ENCODE measurements around the gene PUS10. TPM values are rescaled to one million over a fixed set of nuclear protein-coding genes. Genes with fewer than 3 reads are reported as not detected.

The PUS10 gene
- total and polyA plus RNA-seq, 2 of the 13 experiments (the other 11 are each of a cell fraction or from before 2014, with no cell fraction given) = 41.4 to 44.3 TPM

DNA sequence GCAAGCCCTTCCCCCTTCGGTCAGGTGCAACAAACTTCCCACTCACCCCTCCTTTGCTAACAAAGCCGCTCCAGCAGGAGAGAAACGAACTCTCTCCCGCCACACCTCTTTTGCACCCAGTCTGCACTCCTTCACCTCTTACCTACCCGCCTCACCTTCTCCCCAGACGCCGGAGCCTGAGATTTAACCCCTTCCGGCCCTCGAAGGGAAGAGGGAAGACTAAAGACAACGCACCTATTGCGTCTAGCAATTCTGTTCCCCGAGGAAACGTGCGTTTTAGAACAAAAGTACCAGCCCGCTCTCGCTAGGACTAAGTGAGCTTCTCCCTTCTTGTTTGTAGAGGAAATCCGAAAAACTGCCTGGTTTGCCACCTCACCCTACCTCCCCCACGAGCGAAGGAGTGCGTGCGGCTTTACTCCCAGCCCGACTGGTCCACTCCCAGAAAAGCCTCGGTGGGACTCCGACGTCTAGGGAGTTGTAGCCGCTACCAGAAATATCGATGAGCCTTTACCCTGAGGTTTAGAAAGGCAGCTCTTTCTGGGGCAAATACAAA is 976 bp downstream of the PUS10 start (continued):
- peak; percentile 95 for TF ChIP-seq ZNF556 (CRISPR knock-in tag; IDR thresholded peaks at IDR 0.05; ENCODE audit: borderline replicate concordance)
- no peak for TF ChIP-seq ZNF569 (CRISPR knock-in tag; IDR thresholded peaks at IDR 0.05; ENCODE audit: borderline replicate concordance)
- peak; percentile 41 for TF ChIP-seq ZNF777 (CRISPR knock-in tag; IDR thresholded peaks at IDR 0.05)
- TF ChIP-seq, protein P1, sequence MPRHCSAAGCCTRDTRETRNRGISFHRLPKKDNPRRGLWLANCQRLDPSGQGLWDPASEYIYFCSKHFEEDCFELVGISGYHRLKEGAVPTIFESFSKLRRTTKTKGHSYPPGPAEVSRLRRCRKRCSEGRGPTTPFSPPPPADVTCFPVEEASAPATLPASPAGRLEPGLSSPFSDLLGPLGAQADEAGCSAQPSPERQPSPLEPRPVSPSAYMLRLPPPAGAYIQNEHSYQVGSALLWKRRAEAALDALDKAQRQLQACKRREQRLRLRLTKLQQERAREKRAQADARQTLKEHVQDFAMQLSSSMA (CRISPR knock-in tag; IDR thresholded peaks at IDR 0.05) = no peak
- no peak for TF ChIP-seq SETDB1 (CRISPR knock-in tag; IDR thresholded peaks at IDR 0.05; ENCODE audit: borderline replicate concordance)
- TF ChIP-seq, protein P2, sequence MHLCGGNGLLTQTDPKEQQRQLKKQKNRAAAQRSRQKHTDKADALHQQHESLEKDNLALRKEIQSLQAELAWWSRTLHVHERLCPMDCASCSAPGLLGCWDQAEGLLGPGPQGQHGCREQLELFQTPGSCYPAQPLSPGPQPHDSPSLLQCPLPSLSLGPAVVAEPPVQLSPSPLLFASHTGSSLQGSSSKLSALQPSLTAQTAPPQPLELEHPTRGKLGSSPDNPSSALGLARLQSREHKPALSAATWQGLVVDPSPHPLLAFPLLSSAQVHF (CRISPR knock-in tag; IDR thresholded peaks at IDR 0.05) = no peak; the same call in 1 of the 2 replicates
- TF ChIP-seq, protein P3, sequence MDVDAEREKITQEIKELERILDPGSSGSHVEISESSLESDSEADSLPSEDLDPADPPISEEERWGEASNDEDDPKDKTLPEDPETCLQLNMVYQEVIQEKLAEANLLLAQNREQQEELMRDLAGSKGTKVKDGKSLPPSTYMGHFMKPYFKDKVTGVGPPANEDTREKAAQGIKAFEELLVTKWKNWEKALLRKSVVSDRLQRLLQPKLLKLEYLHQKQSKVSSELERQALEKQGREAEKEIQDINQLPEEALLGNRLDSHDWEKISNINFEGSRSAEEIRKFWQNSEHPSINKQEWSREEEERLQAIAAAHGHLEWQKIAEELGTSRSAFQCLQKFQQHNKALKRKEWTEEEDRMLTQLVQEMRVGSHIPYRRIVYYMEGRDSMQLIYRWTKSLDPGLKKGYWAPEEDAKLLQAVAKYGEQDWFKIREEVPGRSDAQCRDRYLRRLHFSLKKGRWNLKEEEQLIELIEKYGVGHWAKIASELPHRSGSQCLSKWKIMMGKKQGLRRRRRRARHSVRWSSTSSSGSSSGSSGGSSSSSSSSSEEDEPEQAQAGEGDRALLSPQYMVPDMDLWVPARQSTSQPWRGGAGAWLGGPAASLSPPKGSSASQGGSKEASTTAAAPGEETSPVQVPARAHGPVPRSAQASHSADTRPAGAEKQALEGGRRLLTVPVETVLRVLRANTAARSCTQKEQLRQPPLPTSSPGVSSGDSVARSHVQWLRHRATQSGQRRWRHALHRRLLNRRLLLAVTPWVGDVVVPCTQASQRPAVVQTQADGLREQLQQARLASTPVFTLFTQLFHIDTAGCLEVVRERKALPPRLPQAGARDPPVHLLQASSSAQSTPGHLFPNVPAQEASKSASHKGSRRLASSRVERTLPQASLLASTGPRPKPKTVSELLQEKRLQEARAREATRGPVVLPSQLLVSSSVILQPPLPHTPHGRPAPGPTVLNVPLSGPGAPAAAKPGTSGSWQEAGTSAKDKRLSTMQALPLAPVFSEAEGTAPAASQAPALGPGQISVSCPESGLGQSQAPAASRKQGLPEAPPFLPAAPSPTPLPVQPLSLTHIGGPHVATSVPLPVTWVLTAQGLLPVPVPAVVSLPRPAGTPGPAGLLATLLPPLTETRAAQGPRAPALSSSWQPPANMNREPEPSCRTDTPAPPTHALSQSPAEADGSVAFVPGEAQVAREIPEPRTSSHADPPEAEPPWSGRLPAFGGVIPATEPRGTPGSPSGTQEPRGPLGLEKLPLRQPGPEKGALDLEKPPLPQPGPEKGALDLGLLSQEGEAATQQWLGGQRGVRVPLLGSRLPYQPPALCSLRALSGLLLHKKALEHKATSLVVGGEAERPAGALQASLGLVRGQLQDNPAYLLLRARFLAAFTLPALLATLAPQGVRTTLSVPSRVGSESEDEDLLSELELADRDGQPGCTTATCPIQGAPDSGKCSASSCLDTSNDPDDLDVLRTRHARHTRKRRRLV (CRISPR knock-in tag; IDR thresholded peaks at IDR 0.05) = no peak; the same call in none of the 2 replicates
- TF ChIP-seq, protein P4, sequence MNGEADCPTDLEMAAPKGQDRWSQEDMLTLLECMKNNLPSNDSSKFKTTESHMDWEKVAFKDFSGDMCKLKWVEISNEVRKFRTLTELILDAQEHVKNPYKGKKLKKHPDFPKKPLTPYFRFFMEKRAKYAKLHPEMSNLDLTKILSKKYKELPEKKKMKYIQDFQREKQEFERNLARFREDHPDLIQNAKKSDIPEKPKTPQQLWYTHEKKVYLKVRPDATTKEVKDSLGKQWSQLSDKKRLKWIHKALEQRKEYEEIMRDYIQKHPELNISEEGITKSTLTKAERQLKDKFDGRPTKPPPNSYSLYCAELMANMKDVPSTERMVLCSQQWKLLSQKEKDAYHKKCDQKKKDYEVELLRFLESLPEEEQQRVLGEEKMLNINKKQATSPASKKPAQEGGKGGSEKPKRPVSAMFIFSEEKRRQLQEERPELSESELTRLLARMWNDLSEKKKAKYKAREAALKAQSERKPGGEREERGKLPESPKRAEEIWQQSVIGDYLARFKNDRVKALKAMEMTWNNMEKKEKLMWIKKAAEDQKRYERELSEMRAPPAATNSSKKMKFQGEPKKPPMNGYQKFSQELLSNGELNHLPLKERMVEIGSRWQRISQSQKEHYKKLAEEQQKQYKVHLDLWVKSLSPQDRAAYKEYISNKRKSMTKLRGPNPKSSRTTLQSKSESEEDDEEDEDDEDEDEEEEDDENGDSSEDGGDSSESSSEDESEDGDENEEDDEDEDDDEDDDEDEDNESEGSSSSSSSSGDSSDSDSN (CRISPR knock-in tag; IDR thresholded peaks at IDR 0.05) = peak; percentile 75
- no peak; the same call in 1 of the 2 replicates for TF ChIP-seq GATA4 (IDR thresholded peaks at IDR 0.05; ENCODE audit: borderline replicate concordance, low read depth)
- TF ChIP-seq ZNF317 (CRISPR knock-in tag; IDR thresholded peaks at IDR 0.05) = 0 out of 2 replicates have a peak, but pooled peaks have one; percentile 32
- TF ChIP-seq ZFP1 (CRISPR knock-in tag; IDR thresholded peaks at IDR 0.05) = peak; percentile 45; the same call in 1 of the 2 replicates
- 0 out of 2 replicates have a peak, but pooled peaks have one; percentile 16 for TF ChIP-seq CBFB (CRISPR knock-in tag; IDR thresholded peaks at IDR 0.05)
- peak; percentile 53 for TF ChIP-seq CAMTA2 (CRISPR knock-in tag; IDR thresholded peaks at IDR 0.05; ENCODE audit: borderline replicate concordance)
- TF ChIP-seq RXRB (CRISPR knock-in tag; IDR thresholded peaks at IDR 0.05; ENCODE audit: borderline replicate concordance) = peak; percentile 36
- TF ChIP-seq ZNF670 (CRISPR knock-in tag; IDR thresholded peaks at IDR 0.05; ENCODE audit: borderline replicate concordance) = peak; percentile 87
- TF ChIP-seq KDM5A (IDR thresholded peaks at IDR 0.05; ENCODE audit: borderline replicate concordance, low read length) = peak; percentile 99
- no peak; the same call in 1 of the 2 replicates for TF ChIP-seq ZNF614 (CRISPR knock-in tag; IDR thresholded peaks at IDR 0.05; ENCODE audit: borderline replicate concordance)
- TF ChIP-seq SRSF4 (IDR thresholded peaks at IDR 0.05; ENCODE audit: low read depth, low read length, poor library complexity, severe bottlenecking) = no peak
- TF ChIP-seq MIXL1 (CRISPR knock-in tag; IDR thresholded peaks at IDR 0.05) = no peak
- peak; percentile 20; the same call in 1 of the 2 replicates for TF ChIP-seq ZMAT3 (CRISPR knock-in tag; conservative IDR thresholded peaks at IDR 0.05)
- TF ChIP-seq ESRRA (CRISPR knock-in tag; IDR thresholded peaks at IDR 0.05; ENCODE audit: low read depth) = peak; percentile 43; the same call in 1 of the 2 replicates

Measured in HepG2 (cell line).